Panc1 (cell line): ENCODE data around the gene ARMS2. TPM values are rescaled to one million over a fixed set of nuclear protein-coding genes. Genes with fewer than 3 reads are reported as not detected.

Experiments
- ATAC-seq: fragments of 200-7000 bp; cut with Tn5 transposase; 2 replicates; pipeline ENCODE4 v1.9.1; 2020; ENCODE audit warnings: mild to moderate bottlenecking, moderate library complexity
- BruUV-seq: library from RNA; stranded (reverse); fragments of 400-500 nt; replicated peaks from 2 replicates; lab custom pipeline; 2021; lab: Mats Ljungman, UMichigan
- CTCF ChIA-PET: fragments of 300-600 bp; sonication (Branson Sonifier 250); formaldehyde crosslinking; loops from one replicate; lab custom pipeline; 2022; ENCODE audit warnings: antibody characterized with exemption; lab: Charles Lee
- POLR2A ChIA-PET: fragments of 300-600 bp; sonication (Branson Sonifier 250); formaldehyde crosslinking; loops from one replicate; lab custom pipeline; 2022; ENCODE audit warnings: antibody characterized with exemption; lab: Charles Lee
- DNase-seq: peaks from one replicate; pipeline ENCODE4 v3.0.0-alpha.2; 2010; ENCODE audit warnings: low read depth, low spot score
- H3K27ac ChIP-seq: 2 replicates; pipeline ENCODE4 v1.5.1; 2011; ENCODE audit warnings: mild to moderate bottlenecking, low read length, inconsistent platforms
- H3K27me3 ChIP-seq: fragments of 200-500 bp; sonication (Bioruptor generic); 2 replicates; pipeline ENCODE4 v1.6.0; 2014; ENCODE audit warnings: low read length, inconsistent platforms; ENCODE audit not compliant: control insufficient read depth, insufficient read depth
- H3K36me3 ChIP-seq: fragments of 200-500 bp; sonication (Bioruptor generic); 2 replicates; pipeline ENCODE4 v1.5.1; 2014; ENCODE audit warnings: inconsistent platforms, mild to moderate bottlenecking, low read length, moderate library complexity; ENCODE audit not compliant: control insufficient read depth, insufficient read depth
- H3K4me1 ChIP-seq: 2 replicates; pipeline ENCODE4 v1.5.1; 2011; ENCODE audit warnings: inconsistent platforms, mild to moderate bottlenecking, low read length, moderate library complexity; ENCODE audit not compliant: control insufficient read depth, insufficient read depth
- H3K4me3 ChIP-seq, 2 experiments: 2 replicates each; pipeline ENCODE4 v1.5.1; 2011 to 2012; ENCODE audit warnings: low read depth in 2 of 2, low read length in 2 of 2, mild to moderate bottlenecking in 2 of 2, inconsistent platforms in 1 of 2, moderate library complexity in 1 of 2
- H3K9me3 ChIP-seq: fragments of 200-500 bp; sonication (Bioruptor generic); 2 replicates; pipeline ENCODE4 v1.5.1; 2014; ENCODE audit warnings: low read depth, mild to moderate bottlenecking, inconsistent platforms, low read length, moderate library complexity; ENCODE audit not compliant: control insufficient read depth, insufficient read depth
- CTCF ChIP-seq: fragments of 450-650 bp; IDR thresholded peaks from 2 replicates; pipeline ENCODE4 v1.5.1; 2017; ENCODE audit warnings: mild to moderate bottlenecking
- POLR2AphosphoS5 ChIP-seq: IDR thresholded peaks from 2 replicates; pipeline ENCODE4 v1.6.1; 2012; ENCODE audit warnings: mild to moderate bottlenecking, low read depth, low read length, moderate library complexity
- REST ChIP-seq, 2 experiments: IDR thresholded peaks; 2 replicates each; pipeline ENCODE4 v1.6.1; 2011 to 2012; ENCODE audit warnings: low read depth in 2 of 2, control low read depth in 1 of 2, low read length in 1 of 2, mild to moderate bottlenecking in 1 of 2, moderate library complexity in 1 of 2; ENCODE audit not compliant: insufficient read depth in 1 of 2
- SIN3A ChIP-seq: IDR thresholded peaks from 2 replicates; pipeline ENCODE4 v1.6.1; 2012; ENCODE audit warnings: low read depth, mild to moderate bottlenecking, low read length, moderate library complexity, borderline replicate concordance; ENCODE audit not compliant: insufficient read depth
- TCF7L2 ChIP-seq: IDR thresholded peaks from 2 replicates; pipeline ENCODE4 v1.6.1; 2011; ENCODE audit warnings: mild to moderate bottlenecking, low read depth, low read length, inconsistent platforms
- in situ Hi-C: cut with HindIII; loops from 2 replicates; pipeline ENCODE4 v1.10.0; 2016; ENCODE audit warnings: low sequenced_read_pairs, low pct_unique_long_range_greater_than_20kb
- intact Hi-C: fragments of 100-400 bp; cut with micrococcal nuclease; formaldehyde crosslinking; loops from one replicate; pipeline ENCODE4 v1.10.0; 2022; ENCODE audit not compliant: unreplicated experiment
- total RNA-seq: library from RNA; stranded (reverse); gene quantifications from one replicate; pipeline ENCODE4 v1.2.1, GENCODE V29; 2021; ENCODE audit not compliant: unreplicated experiment

The ARMS2 gene
- total RNA-seq, 1 experiment from 2014 or later = not detected

GRCh38 chr10:122458693-122459092, 4.2 kb downstream of the ARMS2 start:
- H3K4me1 ChIP-seq = peaks cover 10% of the 10 kb centered on the region
- H3K4me3 ChIP-seq = no peak overlapping the region
- BruUV-seq = no TSS peak
- H3K9me3 ChIP-seq = no peaks in the 10 kb centered on the region
- no peak for DNase-seq
- TF ChIP-seq SIN3A (no peak), TCF7L2 (no peak), CTCF (no peak), POLR2AphosphoS5 (no peak), REST (IDR thresholded peaks at IDR 0.05; ENCODE audit: insufficient read depth in 1 of 2, low read depth in 2 of 2, low read length in 1 of 2) (no peak)
- CTCF ChIA-PET = no interaction called here
- in situ Hi-C loops = no loop called here
- no peaks in the 10 kb centered on the region for H3K36me3 ChIP-seq
- POLR2A ChIA-PET = no interaction called here
- no peaks in the 10 kb centered on the region for H3K27me3 ChIP-seq
- intact Hi-C loops = loop anchor here (10.0 kb wide), 1 partner anchor 106 kb away; the partner anchor contains the start of gene DMBT1
- no peak for ATAC-seq
- H3K27ac ChIP-seq = no peak overlapping the region

GRCh38 chr10:122459561-122460273, 5.3 kb downstream of the ARMS2 start:
- Histone ChIP-seq H3K9me3 (no peaks in the 10 kb centered on the region), H3K4me3 (no peak overlapping the region), H3K27me3 (no peaks in the 10 kb centered on the region), H3K27ac (no peak overlapping the region), H3K4me1 (peaks cover 10% of the 10 kb centered on the region), H3K36me3 (no peaks in the 10 kb centered on the region)
- TF ChIP-seq TCF7L2 = no peak
- TF ChIP-seq SIN3A = no peak
- no peak for TF ChIP-seq POLR2AphosphoS5
- no peak for TF ChIP-seq CTCF
- no peak for TF ChIP-seq REST (IDR thresholded peaks at IDR 0.05; ENCODE audit: insufficient read depth in 1 of 2, low read depth in 2 of 2, low read length in 1 of 2)
- in situ Hi-C loops = no loop called here
- BruUV-seq = no TSS peak
- POLR2A ChIA-PET = no interaction called here
- intact Hi-C loops = loop anchor here (10.0 kb wide), 1 partner anchor 105 kb away; the partner anchor contains the start of gene DMBT1
- no peak for ATAC-seq
- DNase-seq = no peak
- CTCF ChIA-PET = no interaction called here
